ENCODE measurements around the gene CHKB.

Gene CHKB

GRCh38 chr22:50574383-50574755 is 8.3 kb downstream of the CHKB start:
- Histone ChIP-seq H3K9me3 (ENCODE audit: insufficient read depth, low read length) (no peaks in the 10 kb centered on the region), H3K36me3 (ENCODE audit: low read length) (no peaks in the 10 kb centered on the region), H3K4me2 (ENCODE audit: low read depth, low read length, poor library complexity, severe bottlenecking) (no peak overlapping the region), H3K9me2 (replicated peaks; ENCODE audit: insufficient read depth, low read length) (no peaks in the 10 kb centered on the region), H3K9ac (ENCODE audit: low read length) (no peak overlapping the region), H3K27ac (ENCODE audit: low read depth, low read length) (no peak overlapping the region), H4K20me1 (ENCODE audit: low read depth, low read length) (no peaks in the 10 kb centered on the region; the same call in 1 of the 2 replicates), H3K27me3 (ENCODE audit: low read length) (no peaks in the 10 kb centered on the region), H3F3A (ENCODE audit: insufficient read depth) (no peaks in the 10 kb centered on the region), H3K79me2 (ENCODE audit: insufficient read depth, low read length) (no peaks in the 10 kb centered on the region), H2AFZ (ENCODE audit: low read depth, low read length, severe bottlenecking) (no peak overlapping the region), H3K4me3 (ENCODE audit: insufficient read depth, low read length, poor library complexity, severe bottlenecking) (no peak overlapping the region)
- TF ChIP-seq EZH2phosphoT487 (conservative IDR thresholded peaks at IDR 0.05; ENCODE audit: low read length) (no peak), CTCF (IDR thresholded peaks at IDR 0.05; ENCODE audit: insufficient read depth, low read length, poor library complexity, severe bottlenecking) (no peak)

GRCh38 chr22:50573491-50574382 is 8.9 kb downstream of the CHKB start:
- no peaks in the 10 kb centered on the region for H3K9me2 ChIP-seq (replicated peaks; ENCODE audit: insufficient read depth, low read length)
- no peak overlapping the region for H3K9ac ChIP-seq (ENCODE audit: low read length)
- H3K36me3 ChIP-seq (ENCODE audit: low read length), result 0 out of 2 replicates have a peak, but pooled peaks cover 4% of the 10 kb centered on the region
- no peaks in the 10 kb centered on the region for H3K27me3 ChIP-seq (ENCODE audit: low read length)
- no peak overlapping the region for H3K27ac ChIP-seq (ENCODE audit: low read depth, low read length)
- H3K9me3 ChIP-seq (ENCODE audit: insufficient read depth, low read length), result no peaks in the 10 kb centered on the region
- no peaks in the 10 kb centered on the region; the same call in 1 of the 2 replicates for H4K20me1 ChIP-seq (ENCODE audit: low read depth, low read length)
- H3F3A ChIP-seq (ENCODE audit: insufficient read depth), result no peaks in the 10 kb centered on the region
- H2AFZ ChIP-seq (ENCODE audit: low read depth, low read length, severe bottlenecking), result no peak overlapping the region
- no peak overlapping the region for H3K4me3 ChIP-seq (ENCODE audit: insufficient read depth, low read length, poor library complexity, severe bottlenecking)
- H3K79me2 ChIP-seq (ENCODE audit: insufficient read depth, low read length), result no peaks in the 10 kb centered on the region
- no peak overlapping the region for H3K4me2 ChIP-seq (ENCODE audit: low read depth, low read length, poor library complexity, severe bottlenecking)
- TF ChIP-seq EZH2phosphoT487 (conservative IDR thresholded peaks at IDR 0.05; ENCODE audit: low read length) (no peak), CTCF (IDR thresholded peaks at IDR 0.05; ENCODE audit: insufficient read depth, low read length, poor library complexity, severe bottlenecking) (no peak)

- Histone ChIP-seq H3K36me3 (ENCODE audit: low read length) (0 out of 2 replicates have a peak, but pooled peaks cover 4% of the 10 kb centered on the region), H3K27ac (ENCODE audit: low read depth, low read length) (no peak overlapping the region), H3K4me2 (ENCODE audit: low read depth, low read length, poor library complexity, severe bottlenecking) (no peak overlapping the region), H3K9ac (ENCODE audit: low read length) (no peak overlapping the region), H2AFZ (ENCODE audit: low read depth, low read length, severe bottlenecking) (no peak overlapping the region), H3K4me3 (ENCODE audit: insufficient read depth, low read length, poor library complexity, severe bottlenecking) (no peak overlapping the region), H3F3A (ENCODE audit: insufficient read depth) (no peaks in the 10 kb centered on the region), H3K9me2 (replicated peaks; ENCODE audit: insufficient read depth, low read length) (no peaks in the 10 kb centered on the region), H3K79me2 (ENCODE audit: insufficient read depth, low read length) (no peaks in the 10 kb centered on the region), H3K27me3 (ENCODE audit: low read length) (no peaks in the 10 kb centered on the region), H3K9me3 (ENCODE audit: insufficient read depth, low read length) (no peaks in the 10 kb centered on the region), H4K20me1 (ENCODE audit: low read depth, low read length) (no peaks in the 10 kb centered on the region)
- TF ChIP-seq EZH2phosphoT487 (conservative IDR thresholded peaks at IDR 0.05; ENCODE audit: low read length) (no peak), CTCF (IDR thresholded peaks at IDR 0.05; ENCODE audit: insufficient read depth, low read length, poor library complexity, severe bottlenecking) (no peak)
Observed at GRCh38 chr22:50572965-50573364, 9.7 kb downstream of the CHKB start.

Measured in SU-DHL-6 (cell line).